ENCODE data around the gene MGMT.

MGMT gene

DNA sequence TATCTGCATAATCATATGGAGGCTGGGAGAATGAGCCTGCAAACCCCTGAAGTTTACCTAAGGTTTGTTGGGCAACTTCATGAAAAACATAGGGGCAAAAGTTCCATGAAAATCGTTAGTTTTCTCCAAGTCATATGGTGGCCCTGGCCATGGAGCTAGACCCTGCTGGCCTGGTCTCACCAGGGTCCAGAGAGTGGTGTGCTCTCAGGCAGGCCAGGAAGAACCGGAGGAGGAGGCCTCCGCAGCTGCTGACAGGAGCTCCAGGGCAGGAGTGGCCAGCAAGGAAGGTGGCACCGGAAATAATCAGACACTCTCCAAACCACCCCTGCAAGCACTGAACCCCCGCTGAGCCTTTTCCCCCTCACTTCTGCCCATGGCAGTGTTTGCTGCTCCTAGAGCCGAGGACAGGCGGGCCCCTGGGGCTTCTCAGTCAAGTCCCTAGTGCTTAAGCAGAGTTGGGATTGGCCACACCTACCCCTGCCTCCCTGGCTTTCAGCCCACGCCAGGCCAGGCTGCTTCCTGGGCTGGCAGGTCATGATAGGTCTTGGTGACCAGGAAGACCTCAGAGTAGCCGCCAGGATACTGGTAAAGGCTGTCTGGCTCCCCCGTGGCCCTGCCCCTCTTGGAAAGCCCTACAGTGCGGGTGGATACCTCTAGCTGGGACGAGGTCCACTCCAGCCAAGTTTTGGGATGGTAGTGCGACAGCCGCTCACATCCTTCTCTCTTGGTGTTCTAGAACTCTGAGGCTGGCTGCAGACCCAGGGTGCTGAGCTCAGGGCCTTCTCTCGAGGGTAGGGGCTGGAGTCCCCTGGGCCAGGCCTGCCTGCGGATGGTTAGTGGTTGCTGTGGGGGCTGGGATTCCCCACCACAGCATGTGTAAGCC lies 242.8 kb downstream of the MGMT start:
- no peak for DNase-seq (ENCODE audit: low read depth in 2 of 2)

DNA sequence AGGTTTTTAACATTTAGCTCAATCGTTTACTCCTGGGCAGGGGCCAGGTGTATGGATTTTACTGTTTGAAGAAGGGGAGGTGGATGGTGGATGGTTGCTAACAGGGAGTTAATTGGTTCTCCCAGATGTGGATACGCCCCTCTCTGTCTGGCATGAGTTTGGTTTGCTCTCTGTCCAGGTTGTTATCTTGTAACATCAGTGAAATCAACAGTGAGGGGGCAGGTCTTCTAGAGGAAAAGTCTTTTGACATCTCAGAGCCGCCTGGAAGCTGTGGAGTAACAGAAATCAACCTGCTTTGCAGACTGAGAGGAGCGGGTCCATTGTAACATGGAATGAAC lies 243.4 kb downstream of the MGMT start:
- DNase-seq (ENCODE audit: low read depth in 2 of 2), result no peak

DNA sequence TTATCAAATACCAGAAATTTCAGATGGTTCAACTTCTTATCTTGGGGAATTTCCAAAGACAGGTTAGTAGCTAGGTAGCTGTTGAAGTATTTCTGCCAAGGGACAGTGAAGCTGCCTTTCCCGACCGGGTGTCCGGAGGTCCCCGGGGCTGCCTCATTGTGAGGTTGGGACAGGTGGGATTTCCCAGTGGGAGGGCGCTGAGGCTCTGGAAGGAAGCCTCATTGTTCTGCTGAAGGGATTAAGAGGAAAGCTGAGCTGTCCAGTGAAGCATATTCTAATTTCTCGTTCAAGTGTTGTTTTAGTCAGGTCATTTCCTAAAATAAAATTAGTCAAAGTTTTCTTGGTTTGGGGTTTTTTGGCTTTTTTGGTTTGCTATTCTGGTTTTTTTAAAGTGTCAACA lies 244.2 kb downstream of the MGMT start:
- no peak for DNase-seq (ENCODE audit: low read depth in 2 of 2)

DNA sequence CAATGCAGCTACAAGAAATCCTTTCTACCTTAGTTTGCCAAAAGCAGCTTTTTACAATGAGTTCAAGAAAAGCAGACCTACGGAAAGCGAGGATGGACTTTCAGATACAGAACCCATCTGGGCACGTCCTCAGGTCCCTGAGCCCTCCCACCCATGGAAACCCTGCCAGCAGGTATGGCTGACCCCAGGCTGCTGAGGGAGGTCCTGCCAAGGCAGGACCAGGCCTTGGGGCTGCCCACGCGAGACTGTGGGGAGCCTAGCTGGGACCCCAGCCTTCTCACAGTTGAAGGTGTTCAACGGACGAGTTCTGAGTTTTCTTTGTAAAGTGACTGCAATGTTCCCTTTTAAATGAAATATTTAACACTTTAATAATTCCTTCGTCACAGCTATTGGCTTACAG lies 245.0 kb downstream of the MGMT start:
- DNase-seq (ENCODE audit: low read depth in 2 of 2), result no peak

DNA sequence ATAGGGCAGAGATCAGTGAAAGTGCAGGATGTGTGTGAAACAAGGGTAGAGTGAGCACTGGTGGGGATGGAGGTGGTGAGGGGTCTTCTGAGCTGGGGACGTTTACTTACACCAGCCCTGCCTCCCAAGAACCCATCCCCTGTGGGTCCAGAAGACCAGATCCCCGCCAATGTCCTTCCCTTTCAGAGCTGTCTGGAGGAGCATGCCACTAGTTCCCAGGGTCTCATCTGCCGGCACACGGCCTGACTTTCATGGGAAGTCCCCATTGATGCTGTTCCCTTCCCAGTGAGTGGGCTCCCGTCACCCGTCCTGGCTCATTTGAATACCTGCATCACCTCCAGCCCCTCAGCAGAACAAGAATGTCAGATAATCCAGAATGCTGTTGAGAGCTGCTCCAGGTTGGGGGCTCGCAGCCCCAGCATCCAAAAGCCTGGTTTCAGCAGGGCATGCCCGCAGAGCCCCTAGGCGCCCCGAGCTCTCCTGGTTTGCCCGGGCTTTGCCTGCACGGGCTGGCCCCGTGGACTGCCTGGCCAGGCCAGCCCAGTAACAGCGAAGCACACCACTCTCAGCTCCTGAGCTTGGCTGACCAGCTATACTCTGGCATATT lies 246.7 kb downstream of the MGMT start:
- no peak for DNase-seq (ENCODE audit: low read depth in 2 of 2)

DNA sequence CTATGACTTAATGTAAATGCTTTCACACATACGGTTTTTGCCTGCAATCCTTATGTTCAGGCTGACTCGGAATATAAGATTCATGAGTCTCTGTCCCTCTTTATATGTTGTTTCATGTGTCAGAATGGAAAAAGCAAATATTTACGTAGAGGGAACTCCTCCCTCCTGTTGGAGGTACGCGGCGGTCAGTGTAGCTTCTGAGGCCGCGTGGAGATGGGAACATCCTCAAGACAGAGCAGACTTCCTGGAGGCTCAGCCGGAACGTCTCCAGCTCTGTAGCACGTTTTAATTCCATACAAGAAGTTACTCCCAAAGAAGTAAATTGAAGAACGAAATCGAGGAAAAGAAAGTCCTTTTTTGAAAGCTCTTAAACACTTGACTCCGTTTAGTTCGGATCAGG lies 248.8 kb downstream of the MGMT start:
- no peak for DNase-seq (ENCODE audit: low read depth in 2 of 2)

DNA sequence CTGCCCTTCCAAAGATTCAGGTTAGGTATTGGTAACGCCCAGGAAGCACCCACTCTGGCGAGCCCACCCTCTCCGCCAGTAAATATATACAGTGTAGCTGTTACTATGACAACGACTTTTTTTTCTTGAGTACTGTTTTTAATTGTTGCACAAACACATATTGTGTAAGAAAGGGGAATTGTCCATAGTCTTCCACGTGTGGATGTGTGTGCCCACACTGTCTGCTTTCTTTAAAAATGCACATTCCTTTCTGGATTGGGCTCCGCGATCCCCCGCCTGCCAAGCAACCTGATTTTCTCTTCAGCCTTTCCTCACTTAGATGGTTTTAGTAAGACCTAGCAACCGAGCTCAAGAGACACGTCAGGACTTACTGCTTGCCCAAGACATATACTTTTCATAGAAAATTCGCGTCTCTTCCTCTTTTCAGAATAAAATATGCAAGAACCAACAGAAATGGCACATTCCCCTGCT lies 249.2 kb downstream of the MGMT start:
- DNase-seq (ENCODE audit: low read depth in 2 of 2), result no peak

DNA sequence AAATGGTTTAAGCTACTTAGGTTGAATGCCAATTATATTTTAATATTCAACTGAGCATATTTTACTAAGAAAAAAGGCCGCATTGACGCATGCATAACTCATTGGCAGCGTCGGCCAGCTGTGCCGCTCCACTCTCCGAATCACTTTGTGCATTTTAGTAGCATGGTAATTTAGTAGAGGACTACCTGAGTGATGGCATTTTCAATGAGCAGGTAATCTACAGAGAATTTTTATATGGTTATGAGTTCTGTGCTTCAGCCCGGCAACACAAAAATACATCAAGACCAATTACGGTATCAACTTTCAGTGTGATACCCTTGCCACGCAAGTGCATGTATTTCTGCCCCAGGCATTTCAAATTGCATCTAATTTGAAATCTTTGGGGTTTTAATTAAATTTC lies 249.8 kb downstream of the MGMT start:
- no peak for DNase-seq (ENCODE audit: low read depth in 2 of 2)

DNA sequence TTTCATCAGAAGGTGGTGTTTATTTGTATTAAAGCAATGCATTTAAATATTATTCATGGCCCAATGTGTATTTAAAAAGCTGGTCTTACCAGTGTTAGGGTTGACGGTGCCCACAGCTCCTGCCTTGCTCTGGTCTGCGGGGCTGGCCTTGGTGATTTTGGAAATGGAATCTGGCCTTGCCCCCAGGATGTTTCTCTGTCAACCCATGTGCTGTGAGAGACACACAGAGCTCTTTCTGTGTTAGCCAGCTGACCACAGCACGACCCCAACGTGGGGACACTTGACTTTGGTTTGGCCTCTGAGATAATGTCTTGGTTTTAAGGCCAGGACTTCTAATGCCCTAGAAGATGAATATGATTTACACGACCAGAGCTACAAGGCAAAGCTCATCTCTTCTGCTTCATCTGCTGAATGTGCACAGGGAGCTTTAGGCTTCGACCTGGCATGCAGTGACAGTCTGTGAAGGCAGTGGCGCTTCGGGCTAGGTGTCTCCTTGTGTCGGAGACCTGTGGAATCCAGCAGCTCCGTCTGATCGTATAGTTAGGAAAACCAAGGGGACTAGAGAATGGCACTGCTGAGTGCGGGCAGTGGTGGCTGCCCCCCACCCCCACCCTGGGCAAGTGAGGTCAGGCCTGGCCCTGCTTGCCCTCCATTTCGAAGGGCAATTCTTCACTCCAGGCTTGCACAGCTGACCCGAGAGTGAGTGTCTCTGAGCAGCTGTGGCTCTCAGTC lies 250.9 kb downstream of the MGMT start:
- DNase-seq (ENCODE audit: low read depth in 2 of 2), result no peak

DNA sequence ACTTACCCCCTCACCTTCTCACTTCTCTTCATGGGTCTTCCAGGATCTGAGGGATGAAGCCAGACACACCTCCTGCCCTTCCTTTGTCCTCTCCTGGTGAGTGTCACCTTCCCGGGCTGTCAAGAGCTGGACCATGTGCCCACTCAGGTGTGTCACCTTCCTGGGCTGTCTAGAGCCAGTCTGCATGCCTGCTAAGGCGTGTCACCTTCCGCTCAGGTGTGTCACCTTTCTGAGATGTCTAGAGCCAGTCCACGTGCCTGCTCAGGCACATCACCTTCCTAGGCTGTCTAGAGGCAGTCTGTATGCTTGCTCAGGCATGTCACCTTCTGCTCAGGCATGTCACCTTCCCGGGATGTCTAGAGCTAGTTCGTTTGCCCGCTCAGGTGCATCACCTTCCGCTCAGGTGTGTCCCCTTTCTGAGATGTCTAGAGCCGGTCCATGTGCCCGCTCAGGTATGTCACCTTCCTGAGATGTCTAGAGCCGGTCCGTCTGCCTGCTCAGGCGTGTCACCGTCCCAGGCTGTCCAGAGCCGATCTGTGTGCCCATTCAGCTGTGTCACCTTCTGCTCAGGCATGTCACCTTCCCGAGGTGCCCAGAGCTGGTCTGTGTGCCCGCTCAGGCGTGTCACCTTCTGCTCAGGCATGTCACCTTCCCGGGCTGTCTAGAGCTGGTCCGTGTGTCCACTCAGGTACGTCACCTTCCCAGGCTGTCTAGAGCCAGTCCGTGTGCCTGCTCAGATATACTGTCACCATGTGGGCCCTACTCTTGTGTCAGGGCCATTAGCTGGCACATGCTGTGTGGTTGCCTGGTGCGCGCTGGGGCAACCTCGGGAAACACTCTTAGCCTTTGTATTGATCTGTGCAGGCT lies 251.7 kb downstream of the MGMT start:
- no peak for DNase-seq (ENCODE audit: low read depth in 2 of 2)

DNA sequence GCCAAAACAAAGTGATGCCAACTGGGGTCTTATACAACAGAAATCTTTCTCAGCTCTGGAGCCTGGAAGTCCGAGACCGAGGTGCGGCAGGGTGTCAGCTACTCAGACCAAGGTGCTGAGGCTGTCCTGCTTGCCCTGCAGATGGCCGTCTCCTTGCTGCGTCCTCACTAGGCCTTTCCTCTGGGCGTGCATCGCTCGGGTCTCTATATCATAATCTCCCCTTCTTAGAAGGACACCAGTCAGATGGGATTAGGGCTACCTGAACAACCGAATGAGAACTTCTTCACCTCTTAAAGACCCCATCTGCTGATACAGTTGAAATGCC lies 252.3 kb downstream of the MGMT start:
- DNase-seq (ENCODE audit: low read depth in 2 of 2), result no peak

DNA sequence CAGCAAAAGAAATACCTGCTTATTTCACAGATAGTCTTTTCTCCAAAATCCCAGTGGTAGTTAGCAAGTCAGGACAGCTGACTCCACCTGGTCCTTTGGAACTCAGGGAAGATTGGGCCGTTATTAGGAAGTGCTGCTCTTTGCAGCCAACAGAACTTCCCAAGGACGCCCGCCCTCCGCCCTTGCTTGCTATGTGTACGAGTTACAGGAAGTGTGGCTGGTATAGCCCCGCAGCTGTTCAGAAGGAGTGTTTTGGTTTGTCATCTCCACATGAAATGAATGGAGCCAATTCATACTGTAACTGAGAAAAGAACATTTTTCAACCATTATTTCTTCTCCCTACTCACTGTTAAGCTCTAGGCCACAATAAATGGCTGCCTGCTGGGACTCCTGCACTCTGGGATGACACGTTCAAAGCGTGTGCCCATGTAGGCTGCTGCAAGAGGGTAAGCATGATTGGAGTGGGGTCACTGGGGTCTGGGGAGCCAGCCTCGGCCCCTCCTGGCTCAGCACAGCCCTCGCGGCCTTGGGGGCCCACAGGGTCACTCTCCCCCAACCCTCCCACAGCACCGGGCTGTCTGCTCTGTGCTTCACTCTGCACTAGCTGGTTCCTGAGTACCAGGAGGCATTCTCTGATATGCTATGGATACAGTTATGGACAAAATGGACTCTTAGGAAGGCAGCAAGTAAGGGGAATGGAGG lies 253.0 kb downstream of the MGMT start:
- DNase-seq (ENCODE audit: low read depth in 2 of 2), result no peak

DNA sequence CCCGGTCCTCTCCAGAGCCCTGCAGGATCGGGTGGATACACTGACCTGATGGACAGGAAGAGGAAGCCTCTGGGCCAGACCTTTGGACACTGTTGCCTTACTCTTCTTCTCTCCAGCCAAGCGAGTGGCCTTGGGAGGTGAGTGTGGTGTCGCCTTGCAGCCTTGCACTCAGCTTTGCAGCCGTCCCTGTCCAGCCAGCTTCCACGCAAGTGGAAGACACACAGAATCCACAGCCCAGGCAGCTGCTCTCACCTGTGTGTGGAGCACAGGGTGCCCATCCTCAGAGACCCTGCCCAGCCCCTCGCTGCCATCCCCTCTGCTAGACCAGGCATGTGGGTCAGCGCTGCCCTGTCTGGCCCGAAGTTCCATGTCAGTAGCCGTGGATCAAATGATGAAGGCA lies 258.0 kb downstream of the MGMT start:
- DNase-seq (ENCODE audit: low read depth in 2 of 2), result no peak

DNA sequence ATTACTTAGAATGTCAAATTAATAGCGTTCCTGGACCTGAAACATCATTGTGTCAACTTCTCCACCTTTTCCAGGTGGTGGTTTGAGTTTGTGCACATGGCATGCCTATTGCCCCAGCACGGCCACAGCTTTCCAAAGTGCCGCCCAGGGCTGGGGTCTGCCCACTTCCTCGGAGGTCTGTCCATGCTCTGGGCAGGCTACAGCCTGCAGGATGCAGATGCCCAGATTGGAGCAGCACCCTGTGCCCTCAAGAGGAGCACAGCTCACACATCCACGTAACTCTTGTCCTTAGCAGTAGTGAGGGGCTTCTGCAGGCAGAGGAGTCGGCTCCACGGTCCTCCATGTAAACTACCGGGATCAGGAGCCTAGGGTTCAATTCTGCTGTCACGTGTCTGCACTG lies 258.4 kb downstream of the MGMT start:
- no peak for DNase-seq (ENCODE audit: low read depth in 2 of 2)

DNA sequence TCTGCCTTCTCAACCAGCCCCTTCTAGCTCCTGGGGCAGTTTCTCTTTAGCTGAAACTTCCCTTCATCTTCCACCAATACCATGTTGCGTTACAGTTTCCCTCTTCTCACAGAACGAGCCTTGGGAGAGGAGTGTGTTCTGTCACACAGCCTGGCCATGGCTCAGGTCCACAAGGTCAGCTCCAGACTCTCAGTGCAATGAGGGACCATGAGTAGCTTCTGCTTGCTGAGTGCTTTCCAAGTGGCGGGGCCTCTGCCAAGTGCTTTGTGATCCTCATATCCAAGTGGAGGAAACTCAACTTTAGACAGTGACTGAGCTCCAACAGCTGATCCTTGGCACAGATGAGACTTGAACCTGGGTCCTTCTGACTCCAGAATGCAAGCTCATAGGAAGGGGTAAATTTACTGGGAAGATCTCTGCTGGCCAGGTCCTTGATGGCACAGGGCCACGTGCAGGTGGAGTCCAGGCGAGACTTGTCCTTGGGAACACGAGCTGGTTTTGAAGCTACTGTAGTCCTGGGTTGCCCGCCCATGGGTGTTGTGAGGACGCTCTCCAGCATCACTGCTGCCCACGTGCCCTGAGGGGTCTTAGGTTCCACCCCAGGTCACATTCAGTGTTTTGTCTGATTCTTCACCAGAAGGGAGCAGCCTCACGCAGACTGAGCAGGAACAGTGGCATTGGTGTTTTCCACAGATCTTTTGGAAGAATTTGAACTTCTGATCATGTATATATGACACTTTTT lies 259.0 kb downstream of the MGMT start:
- DNase-seq (ENCODE audit: low read depth in 2 of 2), result no peak

DNA sequence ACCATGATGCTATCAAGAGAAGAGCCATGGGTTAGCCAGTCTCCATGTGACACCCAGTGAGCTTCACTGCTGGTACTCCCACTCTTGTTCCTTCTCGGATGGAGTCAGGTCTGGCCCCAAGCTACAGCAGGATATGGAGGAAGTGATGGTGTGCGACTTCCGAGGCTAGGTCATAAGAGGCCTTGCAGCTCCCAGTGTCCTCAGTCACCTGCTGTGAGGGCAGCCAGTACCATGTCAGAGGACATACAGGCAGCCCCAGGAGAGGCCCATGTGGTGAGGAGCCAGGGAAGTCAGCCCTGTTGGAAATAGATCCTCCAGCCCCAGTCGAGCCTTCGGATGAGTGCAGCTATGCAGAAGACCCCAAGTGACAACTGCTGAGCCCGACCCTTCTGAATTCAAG lies 260.0 kb downstream of the MGMT start:
- DNase-seq (ENCODE audit: low read depth in 2 of 2), result no peak

DNA sequence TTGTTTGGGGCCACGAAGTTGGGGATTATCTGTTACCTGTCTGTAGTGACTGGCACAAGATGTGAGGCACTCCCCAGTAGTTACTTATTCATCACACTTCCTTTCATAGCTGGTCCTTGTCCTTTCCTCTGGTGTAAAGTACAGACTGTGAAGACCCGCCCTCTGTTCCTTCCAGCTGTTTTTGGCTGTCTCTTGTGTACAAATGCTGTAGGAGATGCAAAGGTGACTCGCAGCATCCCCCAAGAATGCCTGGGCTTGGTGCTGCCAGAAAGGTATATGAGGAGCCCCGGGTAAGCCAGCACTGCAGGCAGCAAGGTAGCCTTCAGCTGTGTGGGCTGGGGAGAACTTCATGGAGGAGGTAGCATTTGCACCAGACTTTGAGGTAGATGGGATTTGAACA lies 260.5 kb downstream of the MGMT start:
- DNase-seq (ENCODE audit: low read depth in 2 of 2), result no peak

DNA sequence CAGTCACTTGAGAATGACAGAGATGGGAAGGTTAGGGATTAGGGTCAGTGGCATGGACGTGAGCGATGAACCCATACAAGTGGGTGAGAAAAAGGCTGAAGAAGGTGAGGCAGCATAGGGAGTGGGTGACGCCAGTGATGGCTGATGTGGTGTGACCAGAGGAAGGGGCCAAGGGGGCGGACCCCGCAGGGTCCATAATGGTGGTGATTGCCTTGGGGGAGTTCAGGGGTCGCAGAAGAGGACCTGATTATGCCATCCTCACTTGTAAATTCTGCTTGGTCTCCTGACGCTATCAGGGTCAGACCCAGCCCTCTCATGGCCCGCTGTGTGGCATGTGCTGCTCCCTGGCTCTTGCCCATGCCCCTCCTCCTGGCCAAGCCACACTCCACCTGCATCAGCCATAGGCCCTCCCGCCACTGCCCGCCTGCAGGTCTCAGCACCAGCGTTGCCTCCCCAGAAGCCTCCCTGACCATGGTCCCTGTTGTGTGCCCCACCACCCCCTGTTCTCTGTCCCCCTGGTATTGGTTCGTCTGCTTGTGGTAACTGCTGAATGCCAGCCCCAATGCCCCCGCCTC lies 261.3 kb downstream of the MGMT start:
- no peak for DNase-seq (ENCODE audit: low read depth in 2 of 2)

DNA sequence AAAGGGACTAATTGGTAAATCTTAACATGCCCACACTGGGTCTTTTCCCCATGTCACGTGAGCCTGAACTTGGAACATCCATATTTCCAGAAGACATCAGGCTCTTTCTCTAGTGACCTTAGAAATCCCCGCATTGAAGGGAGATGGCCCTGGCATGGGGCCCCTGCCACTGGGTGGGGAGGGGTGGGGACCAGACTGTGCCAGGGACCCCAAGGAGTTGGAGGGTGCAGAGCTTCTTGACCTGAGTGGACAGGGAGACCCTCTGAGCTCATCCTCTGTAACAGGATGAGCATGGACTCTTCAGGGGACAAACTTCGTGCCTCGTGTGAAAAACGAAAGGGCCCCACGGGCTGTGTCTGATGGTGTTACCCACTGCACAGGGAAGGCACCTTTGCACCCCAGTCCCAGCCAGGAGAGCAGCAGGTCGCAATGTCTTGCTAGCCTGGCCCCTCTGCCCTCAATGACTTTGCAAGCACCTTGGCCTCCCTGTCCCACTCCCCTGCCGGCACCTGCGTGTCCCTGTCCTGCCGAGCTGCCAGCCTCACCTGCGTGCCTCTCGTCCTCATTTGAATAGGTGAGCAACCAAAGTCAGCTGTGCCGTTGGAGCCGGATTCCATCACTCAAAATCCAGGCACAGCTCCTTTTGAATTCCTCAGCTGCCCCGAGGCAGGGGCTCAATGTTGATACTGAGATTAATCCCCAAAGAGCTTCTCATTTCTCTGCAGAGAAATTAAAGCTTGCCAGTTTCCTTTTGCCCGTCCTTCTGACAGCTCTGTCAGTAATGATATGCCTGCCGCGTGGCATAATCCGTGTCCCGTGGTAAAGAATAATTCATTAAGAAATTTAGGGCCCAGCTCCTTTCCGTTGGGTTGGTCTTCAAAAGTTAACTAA lies 262.1 kb downstream of the MGMT start:
- DNase-seq (ENCODE audit: low read depth in 2 of 2), result no peak
